ENCODE data around the gene PARVA. TPM values are rescaled to one million over a fixed set of nuclear protein-coding genes. Genes with fewer than 3 reads are reported as not detected.

The PARVA gene
- total and polyA plus RNA-seq, 2 of the 8 experiments (the other 6 are each of a cell fraction or from before 2014, with no cell fraction given), result 3.1 to 13.5 TPM

DNA sequence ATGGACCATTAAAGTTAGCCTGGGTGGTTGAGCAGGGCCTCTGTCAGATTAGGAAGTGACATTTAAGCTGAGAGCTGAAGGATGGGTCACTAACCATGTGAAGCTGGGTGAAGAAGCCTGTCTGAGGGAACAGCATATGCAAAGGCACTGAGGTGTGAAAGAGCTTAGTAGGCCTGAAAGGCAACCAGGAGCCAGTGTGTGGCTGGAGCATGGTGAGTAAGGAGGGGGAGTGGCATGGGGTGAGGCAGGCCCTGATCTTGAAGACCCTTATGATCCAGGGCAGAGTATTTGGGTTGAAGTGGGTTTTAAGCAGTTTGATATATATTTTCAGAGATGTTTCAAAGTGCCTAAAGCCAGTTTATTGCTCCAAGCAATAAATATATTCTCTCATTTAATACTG is 48.8 kb downstream of the PARVA start:
- DNase-seq (ENCODE audit: low read depth in 1 of 2, low spot score in 2 of 2) (no peak), FAIRE-seq (no peak)
- Histone ChIP-seq H4K5ac (ENCODE audit: insufficient read length, low read depth, low read length) (no peak overlapping the region), H3K36me3 (ENCODE audit: control insufficient read depth in 2 of 4, insufficient read depth in 4 of 4, low read length in 3 of 4) (no peaks in the 10 kb centered on the region), H3K9me3 (ENCODE audit: insufficient read depth in 2 of 2, low read depth in 1 of 2, low read length in 1 of 2) (no peaks in the 10 kb centered on the region), H2AFZ (ENCODE audit: low read length) (no peak overlapping the region), H4K8ac (ENCODE audit: extremely low read depth, insufficient read depth, low read length) (no peak overlapping the region), H3K79me1 (ENCODE audit: low read depth, low read length) (no peaks in the 10 kb centered on the region), H2BK20ac (ENCODE audit: low read length) (no peak overlapping the region), H3K18ac (ENCODE audit: extremely low read depth, low read length) (no peak overlapping the region), H3K56ac (replicated peaks; ENCODE audit: insufficient read length, low read depth, low read length) (no peak overlapping the region), H3K79me2 (ENCODE audit: control insufficient read depth in 1 of 2, insufficient read depth in 2 of 2, low read length in 2 of 2) (no peaks in the 10 kb centered on the region), H2BK15ac (ENCODE audit: low read length) (no peak overlapping the region), H3K4me1 (replicated peaks in 1 of 4; ENCODE audit: control insufficient read depth in 3 of 4, insufficient read depth in 4 of 4, low read length in 3 of 4) (no peaks in the 10 kb centered on the region), H3K4me3 (ENCODE audit: extremely low read depth in 1 of 4, insufficient read depth in 2 of 4, low read depth in 3 of 4, low read length in 4 of 4) (no peak overlapping the region), H3K9ac (replicated peaks in 1 of 4; ENCODE audit: extremely low read depth in 1 of 4, low read depth in 3 of 4, low read length in 3 of 4) (no peak overlapping the region; a peak in 1 of 7 replicates), H4K20me1 (replicated peaks in 1 of 2; ENCODE audit: control insufficient read depth in 1 of 2, insufficient read depth in 2 of 2, low read length in 2 of 2) (no peaks in the 10 kb centered on the region), H2BK12ac (ENCODE audit: low read depth, low read length) (no peak overlapping the region), H2BK120ac (replicated peaks; ENCODE audit: low read depth, low read length) (no peak overlapping the region), H3K4ac (replicated peaks; ENCODE audit: insufficient read length, low read depth, low read length) (no peak overlapping the region), H3K14ac (ENCODE audit: insufficient read length) (no peak overlapping the region), H3K27me3 (replicated peaks in 1 of 4; ENCODE audit: control insufficient read depth in 3 of 4, extremely low read depth in 1 of 4, insufficient read depth in 3 of 4, low read length in 3 of 4) (no peaks in the 10 kb centered on the region), H3K23ac (ENCODE audit: insufficient read length) (no peak overlapping the region), H3K23me2 (ENCODE audit: low read depth, low read length) (no peaks in the 10 kb centered on the region), H3K4me2 (ENCODE audit: insufficient read depth in 1 of 2, low read depth in 2 of 2, low read length in 2 of 2) (no peak overlapping the region), H2AK5ac (ENCODE audit: low read depth, low read length) (no peak overlapping the region), H4K91ac (replicated peaks; ENCODE audit: insufficient read length, low read length) (no peak overlapping the region), H2BK5ac (ENCODE audit: low read depth, low read length) (no peak overlapping the region), H3K27ac (ENCODE audit: low read depth, low read length) (no peak overlapping the region)
- POLR2A ChIA-PET (ENCODE audit: partially characterized antibody), result no interaction called here
- CTCF ChIA-PET (ENCODE audit: partially characterized antibody), result interaction anchor here (1.2 to 3.9 kb wide), 2 partner anchors 15 to 59 kb away, joined by 5 to 20 read pairs; no protein-coding TSS in a partner anchor
- TF ChIP-seq NRF1 (IDR thresholded peaks at IDR 0.05; ENCODE audit: low read depth, low read length), result no peak
- TF ChIP-seq POU5F1 (IDR thresholded peaks at IDR 0.05; ENCODE audit: low read depth, low read length), result no peak
- TF ChIP-seq BACH1 (IDR thresholded peaks at IDR 0.05; ENCODE audit: low read length), result no peak
- no peak for TF ChIP-seq JUN (IDR thresholded peaks at IDR 0.05; ENCODE audit: low read depth, low read length)
- no peak for TF ChIP-seq BRCA1 (IDR thresholded peaks at IDR 0.05; ENCODE audit: low read depth, low read length)
- TF ChIP-seq SP4 (IDR thresholded peaks at IDR 0.05; ENCODE audit: low read length), result no peak
- TF ChIP-seq KDM1A (IDR thresholded peaks at IDR 0.05; ENCODE audit: borderline replicate concordance, low read length), result no peak
- TF ChIP-seq TCF12 (IDR thresholded peaks at IDR 0.05; ENCODE audit: low read depth, low read length), result no peak
- no peak for TF ChIP-seq ATF2 (IDR thresholded peaks at IDR 0.05; ENCODE audit: low read length)
- TF ChIP-seq RFX5 (IDR thresholded peaks at IDR 0.05; ENCODE audit: borderline replicate concordance, low read depth, low read length), result no peak
- TF ChIP-seq E2F6 (IDR thresholded peaks at IDR 0.05), result no peak
- TF ChIP-seq SRF (IDR thresholded peaks at IDR 0.05; ENCODE audit: low read depth, low read length), result no peak
- TF ChIP-seq RBBP5 (IDR thresholded peaks at IDR 0.05; ENCODE audit: borderline replicate concordance, low read depth, low read length), result no peak
- no peak for TF ChIP-seq CTBP2 (IDR thresholded peaks at IDR 0.05; ENCODE audit: borderline replicate concordance, insufficient read depth, insufficient read length, low read length)

All from H1 (cell line).